ENCODE measurements around the gene DLEU7. TPM values are rescaled to one million over a fixed set of nuclear protein-coding genes. Genes with fewer than 3 reads are reported as not detected.

The DLEU7 gene
- total and polyA plus RNA-seq, 9 of the 15 experiments (the other 6 are each of a cell fraction or from before 2014, with no cell fraction given) = 0.03 to 0.06 TPM; not detected in 7

DNA sequence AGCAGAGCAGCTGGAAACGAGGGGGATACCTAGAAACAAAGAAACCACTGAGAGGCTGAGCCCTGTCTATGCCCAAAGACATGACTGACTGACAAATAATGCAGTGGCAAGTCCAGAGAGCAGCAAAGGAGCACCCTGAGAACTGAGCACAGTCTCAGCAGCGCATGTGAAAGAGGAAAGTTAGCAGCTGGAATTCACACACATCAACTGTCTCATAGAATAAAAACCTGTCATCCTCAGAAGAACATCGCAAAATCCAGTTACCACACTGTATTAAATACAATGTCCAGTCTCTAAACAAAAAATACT is 24.1 kb upstream of the DLEU7 start (continued):
- TF ChIP-seq, protein P1, sequence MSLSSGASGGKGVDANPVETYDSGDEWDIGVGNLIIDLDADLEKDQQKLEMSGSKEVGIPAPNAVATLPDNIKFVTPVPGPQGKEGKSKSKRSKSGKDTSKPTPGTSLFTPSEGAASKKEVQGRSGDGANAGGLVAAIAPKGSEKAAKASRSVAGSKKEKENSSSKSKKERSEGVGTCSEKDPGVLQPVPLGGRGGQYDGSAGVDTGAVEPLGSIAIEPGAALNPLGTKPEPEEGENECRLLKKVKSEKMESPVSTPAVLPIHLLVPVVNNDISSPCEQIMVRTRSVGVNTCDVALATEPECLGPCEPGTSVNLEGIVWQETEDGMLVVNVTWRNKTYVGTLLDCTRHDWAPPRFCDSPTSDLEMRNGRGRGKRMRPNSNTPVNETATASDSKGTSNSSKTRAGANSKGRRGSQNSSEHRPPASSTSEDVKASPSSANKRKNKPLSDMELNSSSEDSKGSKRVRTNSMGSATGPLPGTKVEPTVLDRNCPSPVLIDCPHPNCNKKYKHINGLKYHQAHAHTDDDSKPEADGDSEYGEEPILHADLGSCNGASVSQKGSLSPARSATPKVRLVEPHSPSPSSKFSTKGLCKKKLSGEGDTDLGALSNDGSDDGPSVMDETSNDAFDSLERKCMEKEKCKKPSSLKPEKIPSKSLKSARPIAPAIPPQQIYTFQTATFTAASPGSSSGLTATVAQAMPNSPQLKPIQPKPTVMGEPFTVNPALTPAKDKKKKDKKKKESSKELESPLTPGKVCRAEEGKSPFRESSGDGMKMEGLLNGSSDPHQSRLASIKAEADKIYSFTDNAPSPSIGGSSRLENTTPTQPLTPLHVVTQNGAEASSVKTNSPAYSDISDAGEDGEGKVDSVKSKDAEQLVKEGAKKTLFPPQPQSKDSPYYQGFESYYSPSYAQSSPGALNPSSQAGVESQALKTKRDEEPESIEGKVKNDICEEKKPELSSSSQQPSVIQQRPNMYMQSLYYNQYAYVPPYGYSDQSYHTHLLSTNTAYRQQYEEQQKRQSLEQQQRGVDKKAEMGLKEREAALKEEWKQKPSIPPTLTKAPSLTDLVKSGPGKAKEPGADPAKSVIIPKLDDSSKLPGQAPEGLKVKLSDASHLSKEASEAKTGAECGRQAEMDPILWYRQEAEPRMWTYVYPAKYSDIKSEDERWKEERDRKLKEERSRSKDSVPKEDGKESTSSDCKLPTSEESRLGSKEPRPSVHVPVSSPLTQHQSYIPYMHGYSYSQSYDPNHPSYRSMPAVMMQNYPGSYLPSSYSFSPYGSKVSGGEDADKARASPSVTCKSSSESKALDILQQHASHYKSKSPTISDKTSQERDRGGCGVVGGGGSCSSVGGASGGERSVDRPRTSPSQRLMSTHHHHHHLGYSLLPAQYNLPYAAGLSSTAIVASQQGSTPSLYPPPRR (CRISPR knock-in tag; IDR thresholded peaks at IDR 0.05; ENCODE audit: borderline replicate concordance) = no peak
- no peak for TF ChIP-seq ZNF408 (CRISPR knock-in tag; IDR thresholded peaks at IDR 0.05; ENCODE audit: low read depth)

DNA sequence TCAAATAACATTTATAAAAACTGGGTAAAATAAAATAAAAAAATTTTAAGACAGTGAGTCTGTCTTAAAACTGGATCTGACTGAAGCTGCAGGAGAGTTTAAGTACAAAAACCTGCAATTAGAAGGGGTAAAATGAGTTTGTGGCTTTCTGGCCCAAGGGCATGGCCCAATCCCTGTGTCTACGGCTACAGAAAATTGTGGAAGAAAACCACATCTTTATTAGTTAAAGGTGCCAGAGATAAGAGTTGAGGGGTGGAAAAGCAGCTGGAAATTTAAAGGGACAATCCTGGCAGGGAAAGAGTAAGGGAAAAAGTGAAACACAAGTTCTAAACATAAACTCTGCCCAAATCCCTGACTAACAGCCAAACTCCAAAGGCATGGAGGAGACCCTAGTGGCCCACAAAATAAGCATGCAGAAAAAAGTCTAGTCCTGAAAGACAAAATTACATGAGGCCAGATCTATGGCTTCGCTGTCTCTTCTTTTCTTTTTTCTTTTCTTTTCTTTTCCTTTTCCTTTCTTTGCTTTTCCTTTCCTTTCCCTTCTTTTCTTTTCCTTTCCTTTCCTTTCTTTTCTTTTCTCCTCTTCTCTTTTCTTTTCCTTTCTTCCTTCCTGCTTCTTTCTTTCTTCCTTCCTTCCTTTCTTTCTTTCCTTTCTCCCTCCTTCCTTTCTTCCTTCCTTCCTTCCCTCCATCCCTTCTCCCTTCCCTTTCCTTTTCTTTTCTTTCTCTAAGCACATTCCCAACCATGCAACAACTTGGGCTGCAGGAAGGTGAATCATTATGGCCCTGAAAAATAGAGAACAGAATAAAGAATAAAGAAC is 23.5 kb upstream of the DLEU7 start:
- Histone ChIP-seq H3K4me1 (replicated peaks in 1 of 2; ENCODE audit: control insufficient read depth in 2 of 2, insufficient read depth in 2 of 2, low read length in 2 of 2) (no peaks in the 10 kb centered on the region), H3K79me2 (ENCODE audit: control insufficient read depth, insufficient read depth, low read length) (no peaks in the 10 kb centered on the region), H2AFZ (ENCODE audit: low read depth, low read length) (no peak overlapping the region), H3K9ac (ENCODE audit: insufficient read depth in 1 of 2, low read depth in 2 of 2, low read length in 2 of 2) (no peak overlapping the region), H3K27me3 (ENCODE audit: control insufficient read depth in 2 of 2, insufficient read depth in 2 of 2, low read length in 2 of 2) (peaks cover 0 to 12% of the 10 kb centered on the region in 2 experiments; a peak in 3 of 5 replicates), H3K4me3 (no peak overlapping the region), H3K27ac (ENCODE audit: extremely low read depth, low read depth, low read length) (no peak overlapping the region), H3K9me3 (replicated peaks; ENCODE audit: control insufficient read depth, insufficient read depth, low read depth, low read length) (no peaks in the 10 kb centered on the region), H3K36me3 (ENCODE audit: control insufficient read depth, insufficient read depth, low read length) (no peaks in the 10 kb centered on the region), H3K9me1 (ENCODE audit: control insufficient read depth, insufficient read depth, low read length) (no peaks in the 10 kb centered on the region), H4K20me1 (replicated peaks; ENCODE audit: control insufficient read depth, insufficient read depth, low read length) (no peaks in the 10 kb centered on the region), H3K4me2 (ENCODE audit: insufficient read depth, low read length) (no peak overlapping the region)
- ATAC-seq (no peak), DNase-seq (ENCODE audit: extremely low read depth in 1 of 4, low spot score in 3 of 4) (no peak), FAIRE-seq (no peak)
- ChIA-PET POLR2A (no interaction called here), CTCF (ENCODE audit: low intra/inter-chr PET ratio) (no interaction called here)
- 0% methylated on average over 1 of the region's 2 CpGs for WGBS (ENCODE audit: insufficient coverage, low coverage, missing lambda C conversion rate)
- TF ChIP-seq, protein P2, sequence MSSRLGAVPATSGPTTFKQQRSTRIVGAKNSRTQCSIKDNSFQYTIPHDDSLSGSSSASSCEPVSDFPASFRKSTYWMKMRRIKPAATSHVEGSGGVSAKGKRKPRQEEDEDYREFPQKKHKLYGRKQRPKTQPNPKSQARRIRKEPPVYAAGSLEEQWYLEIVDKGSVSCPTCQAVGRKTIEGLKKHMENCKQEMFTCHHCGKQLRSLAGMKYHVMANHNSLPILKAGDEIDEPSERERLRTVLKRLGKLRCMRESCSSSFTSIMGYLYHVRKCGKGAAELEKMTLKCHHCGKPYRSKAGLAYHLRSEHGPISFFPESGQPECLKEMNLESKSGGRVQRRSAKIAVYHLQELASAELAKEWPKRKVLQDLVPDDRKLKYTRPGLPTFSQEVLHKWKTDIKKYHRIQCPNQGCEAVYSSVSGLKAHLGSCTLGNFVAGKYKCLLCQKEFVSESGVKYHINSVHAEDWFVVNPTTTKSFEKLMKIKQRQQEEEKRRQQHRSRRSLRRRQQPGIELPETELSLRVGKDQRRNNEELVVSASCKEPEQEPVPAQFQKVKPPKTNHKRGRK (tag; IDR thresholded peaks at IDR 0.05) = peak; percentile 90
- no peak for TF ChIP-seq DACH1 (IDR thresholded peaks at IDR 0.05; ENCODE audit: partially characterized antibody)
- no TSS peak for BruUV-seq (replicated peaks)
- intact Hi-C loops (cut with micrococcal nuclease) = no loop called here
- in situ Hi-C loops (cut with MboI) = no loop called here

All from K562 (cell line).